Stimulated activated CD4-positive, alpha-beta T cell treated with anti-CD3 and anti-CD28 coated beads, Interleukin-2, amount 100 ng/mL, for 4 hours (primary cell): ENCODE measurements around the gene CYP27A1.
"Not testable (repeated sequence)": the region's sequence is repeated elsewhere in the genome, so short reads cannot be mapped to it uniquely, and the experiment has no call there.

Experiments used
- DNase-seq: peaks from one replicate; pipeline ENCODE4 v3.0.0-alpha.2; 2020; ENCODE audit warnings: low read depth

The CYP27A1 gene

GRCh38 chr2:218781691-218782527 lies at the start of gene CYP27A1:
Gene CYP27A1, plus strand, starts transcription at chr2:218782147. Its CDS starts 36 bp downstream, at chr2:218782183.
- no peak for DNase-seq

DNA sequence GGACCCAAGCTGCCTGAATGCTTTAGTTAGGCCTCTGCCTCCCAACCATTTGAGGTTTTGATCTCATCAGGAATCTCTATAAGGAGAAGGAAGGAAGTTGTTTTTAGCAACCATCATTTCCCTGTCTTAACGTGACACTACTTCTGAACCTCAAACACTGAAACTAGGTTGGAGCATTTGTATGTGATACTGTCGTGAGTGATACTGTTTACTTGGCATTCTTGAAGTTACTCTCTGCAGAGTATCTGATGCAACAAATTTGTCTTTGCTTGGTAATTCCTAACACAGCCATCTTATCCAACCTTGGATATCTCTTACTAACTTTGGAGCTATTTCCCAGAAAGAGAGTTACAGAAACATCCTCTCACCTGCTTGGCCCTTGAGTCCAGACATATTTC lies 49.2 kb upstream of the CYP27A1 start:
- DNase-seq = no peak

DNA sequence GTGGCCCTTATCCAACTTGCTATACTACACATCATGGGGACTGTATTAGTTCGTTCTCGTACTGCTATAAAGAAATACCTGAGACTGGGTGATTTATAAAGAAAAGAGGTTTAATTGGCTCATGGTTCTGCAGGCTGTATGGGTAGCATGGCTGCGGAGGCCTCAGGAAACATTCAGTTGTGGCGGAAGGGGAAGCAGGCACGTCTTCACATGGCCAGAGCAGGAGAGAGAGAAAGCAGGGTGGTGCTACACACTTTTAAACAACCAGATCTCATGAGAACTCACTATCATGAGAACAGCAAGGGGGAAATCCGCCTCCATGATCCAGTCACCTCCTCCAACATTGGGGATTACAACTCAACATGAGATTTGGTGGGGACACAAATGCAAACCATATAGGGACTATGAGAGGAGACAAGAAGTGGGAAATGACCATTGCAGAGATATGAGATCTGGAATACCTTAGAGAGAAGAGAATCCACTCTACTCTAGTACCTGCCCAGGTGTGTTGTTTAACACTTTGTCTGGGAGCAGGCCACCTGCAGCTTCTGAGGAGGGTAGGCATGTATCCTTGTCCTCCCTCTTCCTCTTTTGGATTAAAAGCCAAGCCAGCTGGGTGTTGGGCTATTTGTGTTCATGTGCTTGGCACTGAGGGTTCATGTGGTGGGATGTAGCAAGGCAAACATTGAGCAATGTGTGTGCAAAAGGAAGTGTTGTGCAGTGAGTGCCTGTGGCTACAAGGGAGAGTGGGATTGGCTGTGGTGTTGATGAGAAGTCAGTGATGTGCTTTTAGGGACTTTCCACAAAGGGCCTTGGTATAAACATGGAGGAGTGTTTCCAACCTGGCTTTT lies 48.6 kb upstream of the CYP27A1 start:
- no peak for DNase-seq

- DNase-seq = no peak
Observed at GRCh38 chr2:218734190-218734975, 47.6 kb upstream of the CYP27A1 start.

GRCh38 chr2:218736531-218736930 lies 45.4 kb upstream of the CYP27A1 start:
- no peak for DNase-seq

DNA sequence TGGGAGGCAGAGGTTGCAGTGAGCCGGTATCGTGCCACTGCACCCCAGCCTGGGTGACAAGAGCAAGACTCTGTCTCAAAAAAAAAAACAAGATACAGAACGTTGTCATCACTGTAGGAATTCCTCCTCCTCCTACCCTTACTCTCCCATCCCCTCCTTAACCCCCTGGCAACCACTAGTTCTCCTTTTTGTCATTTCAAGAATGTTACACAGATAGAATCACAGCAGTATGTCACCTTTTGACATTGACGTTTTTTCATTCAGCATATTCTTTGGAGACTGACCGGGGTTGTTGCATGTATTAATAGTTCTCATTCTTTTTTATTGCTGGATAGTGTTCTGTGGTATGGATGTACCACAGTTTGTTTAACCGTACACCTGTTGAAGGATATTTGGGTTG lies 38.9 kb upstream of the CYP27A1 start:
- no peak for DNase-seq

DNA sequence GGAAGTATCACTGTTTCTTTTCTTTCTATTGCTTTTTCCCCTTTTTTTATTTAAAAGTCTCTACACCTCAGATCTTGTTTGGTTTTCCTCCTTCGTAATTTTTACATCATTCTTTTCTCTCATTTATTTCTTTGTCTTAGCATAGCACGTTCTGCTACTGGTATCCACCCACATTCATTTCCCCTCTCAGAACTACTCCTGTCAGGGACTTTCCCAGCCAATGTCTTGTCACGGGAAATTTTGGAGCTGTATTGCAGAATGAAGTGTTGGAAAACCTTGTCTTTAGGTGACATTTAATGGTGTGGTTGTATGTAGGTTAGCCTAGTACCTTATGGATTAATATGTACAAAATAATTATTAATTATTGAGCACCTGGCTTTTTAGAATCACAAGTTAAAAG lies 37.3 kb upstream of the CYP27A1 start:
- no peak for DNase-seq

- no peak for DNase-seq
Observed at GRCh38 chr2:218745160-218745558, 36.8 kb upstream of the CYP27A1 start.

- DNase-seq = no peak
Observed at GRCh38 chr2:218745559-218746469, 36.1 kb upstream of the CYP27A1 start.

- no peak for DNase-seq
Observed at GRCh38 chr2:218746470-218746795, 35.5 kb upstream of the CYP27A1 start.

DNA sequence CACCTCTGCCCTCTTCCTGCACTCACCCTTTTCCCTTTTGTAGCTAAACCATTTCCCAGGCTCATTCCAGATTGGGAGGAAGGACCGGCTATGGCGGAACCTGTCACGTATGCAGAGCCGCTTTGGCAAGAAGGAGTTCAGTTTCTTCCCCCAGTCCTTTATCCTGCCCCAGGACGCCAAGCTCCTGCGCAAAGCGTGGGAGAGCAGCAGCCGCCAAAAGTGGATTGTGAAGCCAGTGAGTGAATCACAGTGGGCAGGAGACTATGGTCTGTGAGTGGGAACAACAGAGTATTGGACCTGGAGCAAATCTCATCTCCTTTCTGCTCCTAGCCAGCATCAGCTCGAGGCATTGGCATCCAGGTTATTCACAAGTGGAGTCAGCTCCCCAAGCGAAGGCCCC lies 35.0 kb upstream of the CYP27A1 start:
- DNase-seq = no peak

DNA sequence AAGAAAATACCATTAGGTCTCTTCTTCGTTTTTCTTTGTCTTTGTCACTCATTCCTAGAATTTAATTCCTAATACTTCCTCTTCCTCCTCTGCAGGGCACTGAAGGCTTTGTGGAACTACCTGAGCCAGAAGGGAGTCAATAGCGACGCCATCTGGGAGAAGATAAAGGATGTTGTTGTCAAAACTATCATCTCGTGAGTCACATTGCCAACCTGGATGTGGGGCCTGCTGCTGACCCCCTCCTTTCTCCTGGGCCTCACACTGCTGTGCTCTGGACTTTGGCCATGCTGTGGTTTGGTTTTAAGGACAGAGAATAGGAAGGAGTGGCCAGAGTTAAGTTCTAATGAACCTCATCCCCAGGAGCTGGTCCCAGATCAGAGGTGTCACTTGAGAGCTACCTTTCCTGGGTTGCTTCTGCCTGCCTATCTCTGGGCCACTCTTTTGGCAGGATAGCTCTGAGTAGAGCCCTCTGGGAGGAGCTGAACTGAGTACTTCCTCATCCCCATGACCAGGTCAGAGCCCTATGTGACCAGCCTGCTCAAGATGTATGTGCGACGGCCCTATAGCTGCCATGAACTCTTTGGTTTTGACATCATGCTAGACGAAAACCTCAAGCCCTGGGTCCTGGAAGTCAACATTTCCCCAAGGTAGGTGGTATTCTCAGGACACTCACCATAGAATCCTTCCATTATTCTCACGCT lies 33.1 kb upstream of the CYP27A1 start:
- DNase-seq = no peak

DNA sequence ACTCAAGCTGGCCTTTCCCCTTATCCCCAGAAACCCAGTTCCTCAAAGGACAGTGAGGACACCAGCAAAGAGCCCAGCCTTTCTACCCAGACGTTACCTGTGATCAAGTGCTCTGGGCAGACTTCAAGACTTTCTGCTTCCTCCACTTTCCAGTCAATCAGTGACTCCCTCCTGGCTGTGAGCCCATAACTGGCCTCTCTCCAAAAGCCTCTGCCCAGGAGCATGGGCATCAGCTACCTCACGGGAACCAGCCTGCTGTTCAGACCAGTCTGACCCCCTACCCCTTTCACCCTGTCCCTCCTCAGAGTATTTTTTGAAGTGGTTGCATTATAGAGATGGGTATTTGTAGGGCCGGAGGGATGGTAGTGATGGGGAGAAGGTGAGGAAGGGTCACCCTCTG lies 27.7 kb upstream of the CYP27A1 start:
- DNase-seq = no peak

- no peak for DNase-seq
Observed at GRCh38 chr2:218754781-218755180, 27.2 kb upstream of the CYP27A1 start.

DNA sequence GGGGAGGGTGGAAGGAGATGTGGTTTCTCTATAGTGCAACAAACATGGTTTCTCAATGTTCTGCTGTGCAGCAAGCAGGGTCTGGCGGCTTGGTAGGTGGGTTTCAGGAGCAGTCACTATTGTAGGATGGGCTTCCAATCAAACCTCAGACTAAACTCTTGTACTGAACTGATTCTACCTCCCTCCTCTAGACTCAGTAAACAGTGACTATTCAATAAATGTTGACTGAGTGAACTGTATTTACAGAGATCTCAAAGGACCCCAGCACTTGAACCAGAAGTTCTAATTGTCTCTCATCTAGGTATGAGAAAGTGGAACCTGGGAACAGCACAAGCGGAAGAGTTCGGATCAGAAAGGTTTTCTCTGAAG lies 26.8 kb upstream of the CYP27A1 start:
- no peak for DNase-seq

GRCh38 chr2:218755567-218756404 lies 26.2 kb upstream of the CYP27A1 start:
- no peak for DNase-seq

GRCh38 chr2:218756599-218757377 lies 25.2 kb upstream of the CYP27A1 start:
- DNase-seq = no peak

DNA sequence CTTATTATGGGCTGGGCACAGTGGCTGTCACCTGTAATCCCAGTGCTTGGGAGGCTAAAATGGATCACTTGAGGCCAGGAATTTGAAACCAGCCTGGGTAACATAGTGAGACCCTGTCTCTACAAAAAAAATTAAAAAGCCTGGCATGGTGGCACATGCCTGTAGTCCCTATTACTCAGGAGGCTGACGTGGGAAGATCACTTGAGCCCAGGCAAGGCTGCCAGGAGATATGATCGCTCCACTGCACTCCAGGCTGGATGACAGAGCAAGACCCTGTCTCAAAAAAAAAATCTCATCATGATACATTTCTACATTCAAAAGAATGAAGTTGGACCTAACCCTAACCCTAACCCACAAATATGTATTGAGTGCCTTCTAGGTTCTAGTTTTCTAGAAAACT lies 20.2 kb upstream of the CYP27A1 start:
- no peak for DNase-seq

- not testable (repeated sequence) for DNase-seq
Observed at GRCh38 chr2:218772759-218773158, 9.2 kb upstream of the CYP27A1 start.
